HCT116 (cell line): ENCODE data around the gene MED15. TPM values are rescaled to one million over a fixed set of nuclear protein-coding genes. Genes with fewer than 3 reads are reported as not detected.

ENCODE experiments used
- ATAC-seq: fragments of 200-7000 bp; cut with Tn5 transposase; 2 replicates; pipeline ENCODE4 v1.9.1; 2020; ENCODE audit warnings: mild to moderate bottlenecking, moderate library complexity
- BruUV-seq: library from RNA; stranded (reverse); fragments of 400-500 nt; replicated peaks from 2 replicates; lab custom pipeline; 2021; lab: Mats Ljungman, UMichigan
- CTCF ChIA-PET: fragments of 300-600 bp; sonication (Branson Sonifier 250); formaldehyde crosslinking; loops from one replicate; lab custom pipeline; 2021; ENCODE audit warnings: antibody characterized with exemption; lab: Charles Lee
- POLR2A ChIA-PET: fragments of 300-600, 350-600 bp; sonication (Branson Sonifier 250); formaldehyde crosslinking; loops from one replicate; lab custom pipeline; 2021; ENCODE audit warnings: antibody characterized with exemption; lab: Charles Lee
- RAD21 ChIA-PET, 2 experiments: fragments of 300-600 bp; sonication (Branson Sonifier 250); formaldehyde crosslinking; loops; one replicate each; lab custom pipeline; 2023; ENCODE audit warnings: low total read pairs in 2 of 2; ENCODE audit not compliant: uncharacterized antibody in 2 of 2, unreplicated experiment in 2 of 2, low non-redundant PET in 1 of 2; lab: Charles Lee
- DNase-seq: peaks from one replicate; pipeline ENCODE4 v3.0.0-alpha.2; 2010; ENCODE audit warnings: low read depth, low spot score
- H2AFZ ChIP-seq: fragments of 200-600 bp; shearing (Covaris generic), sonication (generic); 2 replicates; pipeline ENCODE4 v1.6.1; 2017; ENCODE audit warnings: low read depth, mixed run types, mixed read lengths, antibody characterized with exemption, low read length; ENCODE audit not compliant: poor library complexity, severe bottlenecking
- H3K27ac ChIP-seq: 2 replicates; pipeline ENCODE4 v1.5.1; 2012; ENCODE audit warnings: low read depth, low read length
- H3K27me3 ChIP-seq: fragments of 200-600 bp; sonication (generic); 2 replicates; pipeline ENCODE4 v1.6.1; 2016; ENCODE audit warnings: mixed run types, low read length, mixed read lengths; ENCODE audit not compliant: insufficient read depth
- H3K36me3 ChIP-seq, 2 experiments: fragments of 200-500 bp in 1 of 2; fragments of 200-600 bp in 1 of 2; sonication (Bioruptor generic) in 1 of 2; sonication (generic) in 1 of 2; 2 replicates each; pipeline versions ENCODE4 v1.5.1 to v1.6.1; 2014 to 2016; ENCODE audit warnings: low read length in 2 of 2, inconsistent platforms in 1 of 2, mixed read lengths in 1 of 2, mixed run types in 1 of 2; ENCODE audit not compliant: insufficient read depth in 2 of 2, control insufficient read depth in 1 of 2
- H3K4me1 ChIP-seq, 2 experiments: fragments of 200-600 bp in 1 of 2; sonication (generic) in 1 of 2; 2 replicates each; pipeline versions ENCODE4 v1.5.1 to v1.6.1; 2012 to 2017; ENCODE audit warnings: low read length in 2 of 2, inconsistent platforms in 1 of 2, mild to moderate bottlenecking in 1 of 2, mixed read lengths in 1 of 2, mixed run types in 1 of 2, moderate library complexity in 1 of 2; ENCODE audit not compliant: insufficient read depth in 2 of 2, control insufficient read depth in 1 of 2
- H3K4me2 ChIP-seq: fragments of 200-600 bp; sonication (generic); 2 replicates; pipeline ENCODE4 v1.6.1; 2017; ENCODE audit warnings: mixed run types, low read length, mixed read lengths
- H3K4me3 ChIP-seq, 2 experiments: fragments of 200-600 bp in 1 of 2; sonication (generic) in 1 of 2; replicated peaks in 1 of 2; 2 replicates each; pipeline ENCODE4 v1.5.1; 2011 to 2016; ENCODE audit warnings: low read length in 2 of 2, control low read depth in 1 of 2, low read depth in 1 of 2, mild to moderate bottlenecking in 1 of 2, mixed read lengths in 1 of 2, mixed run types in 1 of 2
- H3K79me2 ChIP-seq: fragments of 200-600 bp; sonication (generic); 2 replicates; pipeline ENCODE4 v1.6.1; 2017; ENCODE audit warnings: mild to moderate bottlenecking, mixed run types, low read length, moderate library complexity, mixed read lengths; ENCODE audit not compliant: insufficient read depth
- H3K9ac ChIP-seq: fragments of 200-600 bp; sonication (generic); 2 replicates; pipeline ENCODE4 v1.6.1; 2016; ENCODE audit warnings: low read length, mixed read lengths
- H3K9me2 ChIP-seq: fragments of 200-600 bp; sonication (generic), shearing (Covaris generic); 2 replicates; pipeline ENCODE4 v1.6.1; 2017; ENCODE audit warnings: mixed run types, mild to moderate bottlenecking, moderate library complexity; ENCODE audit not compliant: insufficient read depth
- H3K9me3 ChIP-seq, 2 experiments: fragments of 200-500 bp in 1 of 2; fragments of 200-600 bp in 1 of 2; sonication (Bioruptor generic) in 1 of 2; sonication (generic) in 1 of 2; 2 replicates each; pipeline ENCODE4 v1.6.1; 2014 to 2017; ENCODE audit warnings: low read length in 2 of 2, mixed read lengths in 2 of 2, inconsistent platforms in 1 of 2, low read depth in 1 of 2, mild to moderate bottlenecking in 1 of 2, mixed run types in 1 of 2, moderate library complexity in 1 of 2; ENCODE audit not compliant: control insufficient read depth in 1 of 2, insufficient read depth in 1 of 2
- H4K20me1 ChIP-seq: fragments of 200-600 bp; sonication (generic), shearing (Covaris generic); 2 replicates; pipeline ENCODE4 v1.6.1; 2017; ENCODE audit warnings: mixed run types, mild to moderate bottlenecking, moderate library complexity; ENCODE audit not compliant: insufficient read depth
- CEBPB ChIP-seq: IDR thresholded peaks from 2 replicates; pipeline ENCODE4 v1.6.1; 2012; ENCODE audit warnings: low read depth
- ELF1 ChIP-seq: IDR thresholded peaks from 2 replicates; pipeline ENCODE4 v1.6.1; 2012; ENCODE audit warnings: low read depth, borderline replicate concordance
- EZH2phosphoT487 ChIP-seq: fragments of 200-600 bp; IDR thresholded peaks from 2 replicates; pipeline ENCODE4 v1.6.1; 2018; ENCODE audit warnings: antibody characterized with exemption, borderline replicate concordance
- JUND ChIP-seq: IDR thresholded peaks from 2 replicates; pipeline ENCODE4 v1.6.1; 2012
- POLR2A ChIP-seq: IDR thresholded peaks from 2 replicates; pipeline ENCODE4 v1.7.0; 2011; ENCODE audit warnings: borderline replicate concordance; ENCODE audit not compliant: insufficient read depth, insufficient read length; ENCODE audit errors: extremely low read depth
- RAD21 ChIP-seq: IDR thresholded peaks from 2 replicates; pipeline ENCODE4 v1.6.1; 2012; ENCODE audit warnings: low read depth, mild to moderate bottlenecking
- SP1 ChIP-seq: IDR thresholded peaks from 2 replicates; pipeline ENCODE4 v1.6.1; 2012; ENCODE audit warnings: low read depth
- TCF7L2 ChIP-seq: IDR thresholded peaks from 2 replicates; pipeline ENCODE4 v1.7.0; 2011; ENCODE audit warnings: borderline replicate concordance, inconsistent platforms; ENCODE audit not compliant: insufficient read depth, insufficient read length; ENCODE audit errors: extremely low read depth
- YY1 ChIP-seq: IDR thresholded peaks from 2 replicates; pipeline ENCODE4 v1.6.1; 2011; ENCODE audit warnings: low read length, low read depth, moderate library complexity, mild to moderate bottlenecking; ENCODE audit not compliant: insufficient replicate concordance; ENCODE audit errors: extremely low read depth
- ZNF274 ChIP-seq: fragments of 200-500 bp; sonication (Bioruptor generic); IDR thresholded peaks from 2 replicates; pipeline ENCODE4 v1.6.1; 2014; ENCODE audit warnings: mild to moderate bottlenecking, low read depth, low read length, inconsistent platforms
- intact Hi-C: fragments of 100-400 bp; cut with micrococcal nuclease; formaldehyde crosslinking; loops from 2 replicates; pipeline ENCODE4 v1.10.0; 2022
- total RNA-seq: library from RNA; stranded (reverse); gene quantifications from one replicate; pipeline ENCODE4 v1.2.1, GENCODE V29; 2021; ENCODE audit not compliant: unreplicated experiment
- TF ChIP-seq, protein P1 (sequence below): IDR thresholded peaks from 2 replicates; pipeline ENCODE4 v1.6.1; 2012; ENCODE audit warnings: low read depth

MED15 gene
- total RNA-seq, 1 experiment from 2014 or later: 81.3 TPM

DNA sequence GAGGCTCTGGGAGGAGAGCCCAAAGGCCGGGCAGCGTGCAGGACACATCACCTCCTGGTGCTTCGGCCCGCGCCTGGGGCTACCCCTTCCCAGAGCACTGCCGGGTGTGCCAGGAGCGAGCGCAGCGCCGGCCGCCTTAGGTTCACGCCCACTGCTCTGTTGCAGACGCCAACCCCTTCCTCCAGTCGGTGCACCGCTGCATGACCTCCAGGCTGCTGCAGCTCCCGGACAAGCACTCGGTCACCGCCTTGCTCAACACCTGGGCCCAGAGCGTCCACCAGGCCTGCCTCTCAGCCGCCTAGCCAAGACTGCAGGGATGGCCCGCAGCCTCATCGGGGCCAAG lies 79.0 kb downstream of the MED15 start:
- POLR2A ChIA-PET: no interaction called here
- no peaks in the 10 kb centered on the region for H3K27me3 ChIP-seq
- H3K9me3 ChIP-seq: no peaks in the 10 kb centered on the region
- CTCF ChIA-PET: no interaction called here
- no peaks in the 10 kb centered on the region for H3K9me2 ChIP-seq
- RAD21 ChIA-PET: no interaction called here
- DNase-seq: no peak
- H3K4me1 ChIP-seq: 0 out of 4 replicates have a peak, but pooled peaks cover 0 to under 1% of the 10 kb centered on the region in 2 experiments
- peaks cover 18 to 28% of the 10 kb centered on the region in 2 experiments; a peak in 3 of 4 replicates for H3K36me3 ChIP-seq
- no peak overlapping the region for H3K4me3 ChIP-seq
- no peak overlapping the region for H3K4me2 ChIP-seq
- BruUV-seq: no TSS peak
- no peak for TF ChIP-seq TCF7L2
- TF ChIP-seq, protein P1, sequence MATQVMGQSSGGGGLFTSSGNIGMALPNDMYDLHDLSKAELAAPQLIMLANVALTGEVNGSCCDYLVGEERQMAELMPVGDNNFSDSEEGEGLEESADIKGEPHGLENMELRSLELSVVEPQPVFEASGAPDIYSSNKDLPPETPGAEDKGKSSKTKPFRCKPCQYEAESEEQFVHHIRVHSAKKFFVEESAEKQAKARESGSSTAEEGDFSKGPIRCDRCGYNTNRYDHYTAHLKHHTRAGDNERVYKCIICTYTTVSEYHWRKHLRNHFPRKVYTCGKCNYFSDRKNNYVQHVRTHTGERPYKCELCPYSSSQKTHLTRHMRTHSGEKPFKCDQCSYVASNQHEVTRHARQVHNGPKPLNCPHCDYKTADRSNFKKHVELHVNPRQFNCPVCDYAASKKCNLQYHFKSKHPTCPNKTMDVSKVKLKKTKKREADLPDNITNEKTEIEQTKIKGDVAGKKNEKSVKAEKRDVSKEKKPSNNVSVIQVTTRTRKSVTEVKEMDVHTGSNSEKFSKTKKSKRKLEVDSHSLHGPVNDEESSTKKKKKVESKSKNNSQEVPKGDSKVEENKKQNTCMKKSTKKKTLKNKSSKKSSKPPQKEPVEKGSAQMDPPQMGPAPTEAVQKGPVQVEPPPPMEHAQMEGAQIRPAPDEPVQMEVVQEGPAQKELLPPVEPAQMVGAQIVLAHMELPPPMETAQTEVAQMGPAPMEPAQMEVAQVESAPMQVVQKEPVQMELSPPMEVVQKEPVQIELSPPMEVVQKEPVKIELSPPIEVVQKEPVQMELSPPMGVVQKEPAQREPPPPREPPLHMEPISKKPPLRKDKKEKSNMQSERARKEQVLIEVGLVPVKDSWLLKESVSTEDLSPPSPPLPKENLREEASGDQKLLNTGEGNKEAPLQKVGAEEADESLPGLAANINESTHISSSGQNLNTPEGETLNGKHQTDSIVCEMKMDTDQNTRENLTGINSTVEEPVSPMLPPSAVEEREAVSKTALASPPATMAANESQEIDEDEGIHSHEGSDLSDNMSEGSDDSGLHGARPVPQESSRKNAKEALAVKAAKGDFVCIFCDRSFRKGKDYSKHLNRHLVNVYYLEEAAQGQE: no peak
- TF ChIP-seq, all 23 proteins: peak for 0
- Histone ChIP-seq H3K9ac (no peak overlapping the region), H3K27ac (no peak overlapping the region), H3K79me2 (no peaks in the 10 kb centered on the region), H4K20me1 (no peaks in the 10 kb centered on the region), H2AFZ (no peak overlapping the region)
- no peak for ATAC-seq
- intact Hi-C loops: no loop called here

DNA sequence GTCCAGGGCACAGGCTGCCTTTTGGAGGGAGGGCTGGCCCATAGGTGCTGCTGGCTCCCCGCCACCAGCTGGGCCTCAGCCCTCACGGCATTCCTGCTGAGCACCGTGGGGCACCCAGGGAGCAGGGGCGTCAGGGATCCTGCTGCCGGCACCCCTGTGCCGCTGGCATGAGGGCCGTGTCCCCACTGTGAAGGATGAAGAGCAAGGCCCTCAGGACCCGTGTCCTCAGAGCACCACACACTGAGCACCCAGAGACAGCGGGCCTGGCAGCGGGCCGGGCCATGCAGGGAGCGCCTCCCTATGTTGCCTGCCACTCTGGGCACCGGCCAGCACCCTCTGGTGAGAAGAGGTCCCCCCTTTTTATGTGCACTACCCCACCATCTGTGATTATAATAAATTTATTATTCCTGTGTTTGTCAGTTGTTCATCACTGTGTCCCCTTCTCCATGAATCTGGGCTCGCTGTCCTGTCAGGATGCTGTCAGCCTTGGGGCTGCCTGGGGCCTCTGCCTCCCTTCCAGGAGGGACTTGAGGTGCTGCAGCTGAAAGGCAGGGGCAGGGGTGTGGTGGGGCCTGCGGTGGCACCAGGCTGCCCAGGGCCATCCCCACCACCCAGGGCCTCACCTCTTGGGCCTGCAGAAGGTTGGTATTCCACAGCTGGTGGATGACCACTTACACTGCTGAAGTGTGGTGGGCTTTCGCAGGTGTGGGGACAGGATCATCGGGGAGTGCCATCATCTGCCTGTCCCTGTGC lies 80.0 kb downstream of the MED15 start:
- no peaks in the 10 kb centered on the region for H4K20me1 ChIP-seq
- no peak overlapping the region for H3K4me3 ChIP-seq
- no TSS peak for BruUV-seq
- peaks cover 18 to 28% of the 10 kb centered on the region in 2 experiments; a peak in 3 of 4 replicates for H3K36me3 ChIP-seq
- H3K27me3 ChIP-seq: no peaks in the 10 kb centered on the region
- no peak overlapping the region for H3K4me2 ChIP-seq
- ChIA-PET CTCF (no interaction called here), RAD21 (no interaction called here), POLR2A (no interaction called here)
- DNase-seq (no peak), ATAC-seq (no peak)
- no peaks in the 10 kb centered on the region for H3K9me3 ChIP-seq
- intact Hi-C loops: no loop called here
- H3K9me2 ChIP-seq: no peaks in the 10 kb centered on the region
- peaks cover 0 to 10% of the 10 kb centered on the region in 2 experiments; a peak in 3 of 4 replicates for H3K4me1 ChIP-seq
- H3K79me2 ChIP-seq: no peaks in the 10 kb centered on the region
- no peak overlapping the region for H3K27ac ChIP-seq
- no peak overlapping the region for H3K9ac ChIP-seq
- no peak overlapping the region for H2AFZ ChIP-seq
- no peak for TF ChIP-seq RAD21
- TF ChIP-seq SP1: no peak
- TF ChIP-seq ZNF274: no peak
- TF ChIP-seq TCF7L2: no peak
- TF ChIP-seq YY1: no peak
- TF ChIP-seq ELF1: no peak
- no peak for TF ChIP-seq POLR2A
- no peak for TF ChIP-seq EZH2phosphoT487
- TF ChIP-seq, protein P1: no peak
- TF ChIP-seq CEBPB: no peak
- no peak for TF ChIP-seq JUND
